Karpas-422 (cell line): ENCODE results near the gene SLC1A1. TPM values are rescaled to one million over a fixed set of nuclear protein-coding genes. Genes with fewer than 3 reads are reported as not detected.
"Not testable (repeated sequence)": the region's sequence is repeated elsewhere in the genome, so short reads cannot be mapped to it uniquely, and the experiment has no call there.

Experiments used
- DNase-seq: peaks from one replicate; pipeline ENCODE4 v3.0.0-alpha.2; 2015
- H2AFZ ChIP-seq: fragments of 200-600 bp; sonication (generic); 2 replicates; pipeline ENCODE4 v1.6.1; 2014; ENCODE audit warnings: antibody characterized with exemption, low read length, mixed read lengths
- H3K27ac ChIP-seq: fragments of 200-600 bp; sonication (generic); 2 replicates; pipeline ENCODE4 v1.5.1; 2014; ENCODE audit warnings: mild to moderate bottlenecking, low read length, moderate library complexity
- H3K27me3 ChIP-seq: fragments of 200-600 bp; sonication (generic); 2 replicates; pipeline ENCODE4 v1.6.1; 2014; ENCODE audit warnings: low read length, mixed read lengths
- H3K36me3 ChIP-seq: fragments of 200-600 bp; sonication (generic); 2 replicates; pipeline ENCODE4 v1.6.1; 2014; ENCODE audit warnings: low read length, mixed read lengths; ENCODE audit not compliant: insufficient read depth
- H3K4me1 ChIP-seq: fragments of 200-600 bp; sonication (generic); 2 replicates; pipeline ENCODE4 v1.6.1; 2014; ENCODE audit warnings: mild to moderate bottlenecking, low read length, mixed read lengths
- H3K4me2 ChIP-seq: fragments of 200-600 bp; sonication (generic); 2 replicates; pipeline ENCODE4 v1.6.1; 2014; ENCODE audit warnings: low read length, low read depth, mild to moderate bottlenecking; ENCODE audit not compliant: poor library complexity, severe bottlenecking
- H3K4me3 ChIP-seq: fragments of 200-600 bp; sonication (generic); 2 replicates; pipeline ENCODE4 v1.5.1; 2014; ENCODE audit warnings: mild to moderate bottlenecking, antibody characterized with exemption, low read length, mixed read lengths
- H3K79me2 ChIP-seq: fragments of 200-600 bp; sonication (generic); 2 replicates; pipeline ENCODE4 v1.6.1; 2014; ENCODE audit warnings: mild to moderate bottlenecking, low read length, mixed read lengths
- H3K9ac ChIP-seq: fragments of 200-600 bp; sonication (generic); 2 replicates; pipeline ENCODE4 v1.6.0; 2014; ENCODE audit warnings: low read length
- H3K9me2 ChIP-seq: fragments of 200-600 bp; sonication (generic), shearing (Covaris generic); replicated peaks from 2 replicates; pipeline ENCODE4 v1.6.0; 2014; ENCODE audit warnings: mild to moderate bottlenecking, low read length, moderate library complexity; ENCODE audit not compliant: insufficient read depth
- H3K9me3 ChIP-seq: fragments of 300-700, 200-600 bp; sonication (generic); 2 replicates; pipeline ENCODE4 v1.6.1; 2014; ENCODE audit warnings: low read length, mixed read lengths
- H4K20me1 ChIP-seq: fragments of 200-600 bp; sonication (generic); 2 replicates; pipeline ENCODE4 v1.6.1; 2014; ENCODE audit warnings: mild to moderate bottlenecking, antibody characterized with exemption, low read length, low read depth; ENCODE audit not compliant: insufficient read depth
- total RNA-seq: library from RNA; depleted of rRNA; stranded (reverse); fragments of >200 nt; shearing (Covaris generic); gene quantifications from 2 replicates; pipeline ENCODE4 v1.2.3, GENCODE V29; 2014; ENCODE audit warnings: low replicate concordance

The SLC1A1 gene
- total RNA-seq, 1 experiment from 2014 or later, result not detected

- Histone ChIP-seq H3K79me2 (no peaks in the 10 kb centered on the region), H4K20me1 (no peaks in the 10 kb centered on the region), H3K4me1 (no peaks in the 10 kb centered on the region), H3K36me3 (no peaks in the 10 kb centered on the region), H3K27me3 (no peaks in the 10 kb centered on the region), H3K4me2 (no peak overlapping the region), H3K9ac (no peak overlapping the region), H3K27ac (no peak overlapping the region), H3K9me3 (no peaks in the 10 kb centered on the region), H3K4me3 (no peak overlapping the region), H2AFZ (no peak overlapping the region), H3K9me2 (no peaks in the 10 kb centered on the region)
- DNase-seq, result peak; percentile 89
These were observed 114.4 kb downstream of the SLC1A1 start for GRCh38 chr9:4604678-4605095.

GRCh38 chr9:4606033-4606432 is 115.8 kb downstream of the SLC1A1 start:
- H3K4me2 ChIP-seq, H3K9me3 ChIP-seq, H3K4me3 ChIP-seq, H3K9ac ChIP-seq, H2AFZ ChIP-seq, H3K9me2 ChIP-seq, H3K27ac ChIP-seq, H3K4me1 ChIP-seq, H3K79me2 ChIP-seq, H3K36me3 ChIP-seq, DNase-seq, H3K27me3 ChIP-seq, H4K20me1 ChIP-seq: not testable (repeated sequence)

DNA sequence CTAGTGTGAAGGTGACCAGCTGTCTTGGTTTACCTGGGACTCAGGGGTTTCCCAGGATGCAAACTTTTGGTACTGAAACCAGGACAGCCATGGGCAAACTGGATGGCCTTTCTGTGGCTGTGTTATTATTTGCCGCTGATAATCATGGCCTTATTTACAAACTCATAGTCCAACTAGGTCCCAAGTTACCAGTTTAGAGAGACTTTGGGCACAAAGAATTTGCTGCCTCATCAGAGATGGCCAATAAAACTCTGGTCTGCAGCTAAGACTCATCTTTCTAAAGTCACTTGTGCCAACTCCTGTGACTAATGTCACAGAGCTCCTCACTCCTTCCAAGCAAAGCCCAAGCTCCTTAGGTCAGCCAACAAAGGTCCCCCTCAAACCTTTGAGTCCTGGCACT is 124.4 kb downstream of the SLC1A1 start:
- no peaks in the 10 kb centered on the region for H3K4me1 ChIP-seq
- no peak overlapping the region for H3K4me2 ChIP-seq
- no peak overlapping the region for H2AFZ ChIP-seq
- no peak overlapping the region for H3K4me3 ChIP-seq
- no peaks in the 10 kb centered on the region for H3K9me2 ChIP-seq
- H3K27ac ChIP-seq, result no peak overlapping the region
- no peak overlapping the region for H3K9ac ChIP-seq
- DNase-seq, result no peak
- H3K36me3 ChIP-seq, result no peaks in the 10 kb centered on the region
- H3K27me3 ChIP-seq, result no peaks in the 10 kb centered on the region
- H3K9me3 ChIP-seq, result no peaks in the 10 kb centered on the region
- no peaks in the 10 kb centered on the region for H3K79me2 ChIP-seq
- H4K20me1 ChIP-seq, result no peaks in the 10 kb centered on the region

GRCh38 chr9:4615251-4615650 is 125.0 kb downstream of the SLC1A1 start:
- H2AFZ ChIP-seq, result no peak overlapping the region
- H4K20me1 ChIP-seq, result no peaks in the 10 kb centered on the region
- no peaks in the 10 kb centered on the region for H3K36me3 ChIP-seq
- H3K9me3 ChIP-seq, result no peaks in the 10 kb centered on the region
- no peaks in the 10 kb centered on the region for H3K4me1 ChIP-seq
- H3K79me2 ChIP-seq, result no peaks in the 10 kb centered on the region
- H3K9me2 ChIP-seq, result no peaks in the 10 kb centered on the region
- no peak overlapping the region for H3K9ac ChIP-seq
- H3K4me3 ChIP-seq, result no peak overlapping the region
- DNase-seq, result no peak
- no peak overlapping the region for H3K4me2 ChIP-seq
- H3K27me3 ChIP-seq, result no peaks in the 10 kb centered on the region
- no peak overlapping the region for H3K27ac ChIP-seq

DNA sequence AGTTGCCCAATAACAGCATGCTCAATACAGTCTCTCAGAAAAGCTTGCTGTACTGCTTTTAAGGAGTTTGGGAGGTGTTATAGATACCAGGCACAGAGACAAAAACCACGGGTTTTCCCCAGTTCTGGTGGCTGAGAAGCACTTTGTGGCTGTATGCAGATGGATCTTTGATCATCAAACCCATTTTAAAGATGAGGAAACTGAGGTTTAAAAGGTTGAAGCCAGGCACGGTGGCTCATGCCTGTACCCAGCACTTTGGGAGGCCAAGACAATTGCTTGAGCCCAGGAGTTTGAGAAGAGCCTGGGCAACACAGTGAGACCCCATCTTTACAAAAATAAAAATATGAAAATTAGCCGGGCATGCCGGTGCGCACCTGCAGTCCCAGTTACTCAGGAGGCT is 125.5 kb downstream of the SLC1A1 start:
- H3K27ac ChIP-seq, result no peak overlapping the region
- H3K4me3 ChIP-seq, result no peak overlapping the region
- H3K36me3 ChIP-seq, result no peaks in the 10 kb centered on the region
- no peaks in the 10 kb centered on the region for H4K20me1 ChIP-seq
- no peak overlapping the region for H2AFZ ChIP-seq
- no peaks in the 10 kb centered on the region for H3K27me3 ChIP-seq
- H3K4me1 ChIP-seq, result no peaks in the 10 kb centered on the region
- H3K9me2 ChIP-seq, result no peaks in the 10 kb centered on the region
- no peaks in the 10 kb centered on the region for H3K79me2 ChIP-seq
- H3K4me2 ChIP-seq, result no peak overlapping the region
- H3K9ac ChIP-seq, result no peak overlapping the region
- DNase-seq, result no peak
- no peaks in the 10 kb centered on the region for H3K9me3 ChIP-seq

DNA sequence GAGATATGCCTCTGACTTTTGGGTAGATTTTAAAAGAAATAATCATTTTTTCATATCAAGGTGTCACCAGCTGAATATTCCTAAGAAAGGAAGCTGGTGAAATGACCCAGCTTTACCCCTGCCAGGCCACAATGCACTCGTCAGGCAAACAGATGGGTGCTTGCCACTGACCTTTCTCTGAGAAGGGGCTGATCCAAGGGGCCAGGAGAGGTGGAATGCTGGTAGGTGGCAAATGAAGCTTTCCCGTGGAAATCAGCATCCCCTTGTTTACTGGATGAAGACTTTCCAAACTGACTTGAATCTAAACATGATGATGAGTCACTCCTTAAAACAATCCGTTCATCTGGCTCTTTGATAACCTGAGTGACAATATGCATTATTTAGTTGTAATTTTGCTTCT is 127.5 kb downstream of the SLC1A1 start:
- Histone ChIP-seq H4K20me1 (no peaks in the 10 kb centered on the region), H3K4me2 (no peak overlapping the region), H3K79me2 (no peaks in the 10 kb centered on the region), H3K9ac (no peak overlapping the region), H3K9me3 (no peaks in the 10 kb centered on the region), H3K27ac (no peak overlapping the region), H3K9me2 (no peaks in the 10 kb centered on the region), H3K36me3 (no peaks in the 10 kb centered on the region), H3K4me1 (no peaks in the 10 kb centered on the region), H3K4me3 (no peak overlapping the region), H2AFZ (no peak overlapping the region), H3K27me3 (no peaks in the 10 kb centered on the region)
- no peak for DNase-seq

- no peak for DNase-seq
- H3K9ac ChIP-seq, result no peak overlapping the region
- no peaks in the 10 kb centered on the region for H3K4me1 ChIP-seq
- no peaks in the 10 kb centered on the region for H3K79me2 ChIP-seq
- no peaks in the 10 kb centered on the region for H3K9me3 ChIP-seq
- no peaks in the 10 kb centered on the region for H3K9me2 ChIP-seq
- H3K36me3 ChIP-seq, result no peaks in the 10 kb centered on the region
- H3K4me3 ChIP-seq, result no peak overlapping the region
- H3K27ac ChIP-seq, result no peak overlapping the region
- H2AFZ ChIP-seq, result no peak overlapping the region
- H3K27me3 ChIP-seq, result no peaks in the 10 kb centered on the region
- H4K20me1 ChIP-seq, result no peaks in the 10 kb centered on the region
- H3K4me2 ChIP-seq, result no peak overlapping the region
These were observed 128.4 kb downstream of the SLC1A1 start for GRCh38 chr9:4618700-4619099.

DNA sequence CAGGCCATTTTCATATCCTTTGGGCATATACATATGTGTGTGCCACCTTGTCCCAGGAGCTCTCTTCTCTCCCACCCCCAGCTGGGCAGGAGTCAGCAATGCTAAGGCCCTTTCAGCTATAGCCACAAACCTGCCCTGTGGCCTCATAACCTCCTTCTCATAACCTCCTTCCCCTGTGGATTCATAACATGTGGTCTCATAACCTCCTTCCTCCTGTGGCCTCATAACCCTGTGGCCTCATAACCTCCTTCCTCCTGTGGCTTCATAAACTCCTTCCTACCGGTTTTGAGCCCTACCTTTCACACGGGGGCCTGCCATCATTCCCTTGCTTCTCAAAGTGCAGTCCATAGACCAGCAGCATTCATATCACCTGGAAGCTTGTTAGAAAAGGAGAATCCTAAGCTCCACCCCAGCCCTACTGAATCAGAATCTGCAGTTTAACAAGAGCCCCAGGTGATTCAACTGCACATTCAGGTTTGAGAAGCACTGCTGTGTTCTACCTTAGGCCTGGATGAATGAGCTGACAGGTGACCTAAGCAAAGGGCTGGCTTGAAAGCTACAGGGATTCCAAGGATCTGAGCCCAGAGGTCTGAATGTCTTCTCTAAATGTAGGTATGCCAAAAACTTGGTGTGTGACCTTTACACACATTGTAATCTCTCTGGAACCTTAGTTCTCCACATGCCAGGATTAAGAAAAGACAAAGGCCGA is 129.9 kb downstream of the SLC1A1 start:
- Histone ChIP-seq H3K27me3 (no peaks in the 10 kb centered on the region), H3K36me3 (no peaks in the 10 kb centered on the region), H3K9me2 (no peaks in the 10 kb centered on the region), H4K20me1 (no peaks in the 10 kb centered on the region), H3K4me3 (no peak overlapping the region), H3K27ac (no peak overlapping the region), H2AFZ (no peak overlapping the region), H3K9ac (no peak overlapping the region), H3K9me3 (no peaks in the 10 kb centered on the region), H3K4me2 (no peak overlapping the region), H3K4me1 (no peaks in the 10 kb centered on the region), H3K79me2 (no peaks in the 10 kb centered on the region)
- no peak for DNase-seq
